GM18858 (cell line): ENCODE measurements around the gene TAF1A.

Experiments used
- ATAC-seq: cut with Tn5 transposase; IDR thresholded peaks from one replicate; pipeline ENCODE4 v1.9.1; 2021; ENCODE audit not compliant: unreplicated experiment

TAF1A gene

DNA sequence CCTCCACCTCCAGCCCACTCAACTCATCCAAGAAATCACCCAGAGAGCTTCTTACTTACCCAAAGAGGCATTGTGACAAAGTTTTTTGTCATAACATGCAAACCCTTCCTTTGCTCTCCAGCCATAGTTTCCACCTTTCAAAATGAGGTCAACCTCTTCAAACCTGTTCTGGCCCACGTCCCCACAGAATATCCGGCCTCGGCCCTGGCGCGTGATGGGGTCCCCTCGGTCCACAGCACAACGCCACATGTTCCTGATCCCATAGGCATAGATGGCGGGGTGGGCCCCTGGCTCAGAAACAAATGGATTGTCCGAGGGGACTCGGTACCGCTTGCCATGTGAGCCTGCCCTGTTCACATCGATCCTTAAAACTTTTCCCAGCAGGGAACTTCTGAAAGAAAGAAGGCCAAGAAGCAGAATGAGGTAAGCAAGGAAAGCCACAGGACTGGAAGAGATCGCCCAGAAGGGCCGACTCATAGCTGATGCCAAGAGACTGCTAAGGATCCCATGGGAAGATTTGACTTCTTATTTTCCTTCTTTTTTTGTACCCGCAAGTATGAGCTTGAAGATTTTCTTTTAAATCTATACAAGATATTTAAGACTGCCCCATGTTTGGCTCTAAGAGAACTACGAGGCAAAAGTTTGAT lies 49.7 kb downstream of the TAF1A start:
- ATAC-seq: no peak

GRCh38 chr1:222535455-222535854 lies 54.3 kb downstream of the TAF1A start:
- ATAC-seq: no peak

GRCh38 chr1:222530852-222531251 lies 58.9 kb downstream of the TAF1A start:
- ATAC-seq: no peak

GRCh38 chr1:222529916-222530315 lies 59.8 kb downstream of the TAF1A start:
- no peak for ATAC-seq

DNA sequence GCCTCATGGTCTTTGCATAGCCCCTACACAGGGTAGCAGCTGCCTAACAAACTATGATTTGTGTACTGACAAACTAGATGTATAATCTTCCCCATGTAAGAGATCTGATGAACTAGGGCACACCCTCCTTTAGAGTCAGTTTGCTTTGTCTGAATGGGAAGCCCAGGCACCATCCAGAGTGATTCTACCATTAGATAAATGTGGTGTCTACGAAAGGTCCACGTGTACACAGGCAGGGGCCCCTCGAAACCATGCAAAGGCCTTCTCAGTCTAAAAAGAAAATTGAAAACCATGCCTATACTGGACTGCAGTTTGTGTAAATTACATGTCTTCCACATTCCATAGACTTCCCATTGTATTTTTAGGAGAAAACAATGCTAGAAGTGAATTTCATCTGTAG lies 60.6 kb downstream of the TAF1A start:
- no peak for ATAC-seq

DNA sequence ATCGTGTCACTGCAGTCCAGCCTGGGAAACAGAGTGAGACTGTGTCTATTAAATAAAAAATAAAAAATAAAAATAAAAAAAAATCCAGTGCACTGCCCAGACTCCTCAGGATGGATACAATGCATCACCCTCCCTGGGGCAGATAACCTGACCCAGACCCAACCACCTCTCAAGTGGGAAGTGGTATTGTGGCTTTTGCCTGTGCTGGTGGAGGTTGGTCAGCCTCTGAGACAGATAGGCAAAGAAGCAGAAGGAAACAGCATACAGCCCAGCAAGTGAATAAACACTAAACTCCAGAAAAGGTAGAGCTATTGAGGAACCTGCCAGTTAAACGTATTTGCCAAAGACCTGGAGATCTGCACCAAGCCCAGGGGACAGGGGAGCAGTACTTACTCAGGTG lies 63.8 kb downstream of the TAF1A start:
- no peak for ATAC-seq

- no peak for ATAC-seq
These were observed 65.9 kb downstream of the TAF1A start for GRCh38 chr1:222523852-222524251.

- ATAC-seq: no peak
These were observed 67.4 kb downstream of the TAF1A start for GRCh38 chr1:222522105-222522915.

DNA sequence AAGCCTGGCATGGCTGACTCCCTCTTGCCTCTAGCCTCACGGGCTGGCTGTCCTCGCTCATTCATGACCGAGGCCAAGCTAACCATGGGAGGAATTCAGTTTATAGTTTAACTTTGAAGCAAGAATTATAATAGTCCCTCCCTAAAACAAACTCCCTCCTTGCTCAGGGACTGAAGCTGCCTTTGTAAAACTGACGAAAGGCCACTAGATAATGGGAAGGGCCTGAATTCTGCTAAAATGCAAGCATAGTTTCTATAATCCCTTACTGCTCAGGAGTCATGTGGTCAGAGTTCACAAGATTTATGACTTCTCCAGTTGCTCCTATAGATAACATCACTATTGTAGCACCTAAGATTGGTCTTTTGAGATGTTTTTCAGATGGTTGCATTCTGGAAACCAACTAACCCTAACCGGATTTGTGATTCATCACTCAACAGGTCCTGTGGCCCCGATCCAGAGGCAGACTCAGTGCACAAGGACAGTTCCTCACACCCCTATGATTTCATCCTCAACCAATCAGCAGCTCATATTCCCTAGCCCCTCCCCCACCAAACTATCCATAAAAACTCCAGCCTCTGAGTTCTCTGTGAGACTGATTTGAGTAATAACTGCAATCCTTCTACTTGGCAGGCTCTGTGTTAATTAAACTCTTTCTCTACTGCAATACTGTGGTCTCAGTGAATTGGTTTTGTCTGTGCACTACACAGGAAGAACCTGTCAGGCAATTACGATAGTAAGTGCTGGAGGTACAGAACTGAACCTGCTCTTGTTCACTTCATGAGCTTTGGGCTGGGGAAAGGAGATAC lies 68.2 kb downstream of the TAF1A start:
- ATAC-seq: no peak
